Neural crest cell (in vitro differentiated cells): Measurements from ENCODE around the gene METTL17. TPM values are rescaled to one million over a fixed set of nuclear protein-coding genes. Genes with fewer than 3 reads are reported as not detected.

Experiments used
- DNase-seq: peaks from one replicate; pipeline ENCODE4 v3.0.0; 2021; ENCODE audit warnings: low read depth, mixed read lengths, low spot score
- H3K27ac Mint-ChIP-seq: one replicate; pipeline ENCODE4 v1.8.0; 2021; ENCODE audit warnings: mild to moderate bottlenecking, mixed read lengths; ENCODE audit not compliant: unreplicated experiment
- H3K27me3 Mint-ChIP-seq: 2 replicates; pipeline ENCODE4 v1.8.0; 2021; ENCODE audit warnings: low read depth, mild to moderate bottlenecking, mixed read lengths
- H3K36me3 Mint-ChIP-seq: 2 replicates; pipeline ENCODE4 v1.8.0; 2021; ENCODE audit warnings: low read depth, mild to moderate bottlenecking, mixed read lengths
- H3K4me1 Mint-ChIP-seq: 2 replicates; pipeline ENCODE4 v1.8.0; 2021; ENCODE audit warnings: mixed read lengths
- H3K4me3 Mint-ChIP-seq: one replicate; pipeline ENCODE4 v1.8.0; 2021; ENCODE audit warnings: mild to moderate bottlenecking, mixed read lengths
- H3K9me3 Mint-ChIP-seq: 2 replicates; pipeline ENCODE4 v1.8.0; 2021; ENCODE audit warnings: mixed read lengths
- CTCF ChIP-seq: fragments of 200-600 bp; sonication (generic); conservative IDR thresholded peaks from 2 replicates; pipeline ENCODE4 v1.5.0; 2021; ENCODE audit warnings: antibody characterized with exemption, mild to moderate bottlenecking
- total RNA-seq: library from RNA; stranded (reverse); gene quantifications from 2 replicates; pipeline ENCODE4 v1.2.1, GENCODE V29; 2021

METTL17 gene
- total RNA-seq, 1 donor from 2014 or later: 86.5 TPM

GRCh38 chr14:21011136-21011535, 21.4 kb downstream of the METTL17 start:
- no peak for DNase-seq
- H3K4me3 Mint-ChIP-seq: no peak overlapping the region

GRCh38 chr14:21014761-21015190, 25.0 kb downstream of the METTL17 start:
- Mint-ChIP-seq H3K36me3 (no peaks in the 10 kb centered on the region), H3K27ac (no peak overlapping the region), H3K4me3 (no peak overlapping the region), H3K9me3 (no peaks in the 10 kb centered on the region), H3K4me1 (peaks cover 6% of the 10 kb centered on the region), H3K27me3 (peaks cover 25% of the 10 kb centered on the region)
- peak; percentile 94 for TF ChIP-seq CTCF
- peak; percentile 96 for DNase-seq

More at GRCh38 chr14:21011136-21011535, 21.4 kb downstream of the METTL17 start:
- Mint-ChIP-seq H3K36me3 (no peaks in the 10 kb centered on the region), H3K4me1 (peaks cover 13% of the 10 kb centered on the region), H3K27ac (no peak overlapping the region), H3K9me3 (no peaks in the 10 kb centered on the region), H3K27me3 (peaks cover 25% of the 10 kb centered on the region)
- no peak for TF ChIP-seq CTCF

DNA sequence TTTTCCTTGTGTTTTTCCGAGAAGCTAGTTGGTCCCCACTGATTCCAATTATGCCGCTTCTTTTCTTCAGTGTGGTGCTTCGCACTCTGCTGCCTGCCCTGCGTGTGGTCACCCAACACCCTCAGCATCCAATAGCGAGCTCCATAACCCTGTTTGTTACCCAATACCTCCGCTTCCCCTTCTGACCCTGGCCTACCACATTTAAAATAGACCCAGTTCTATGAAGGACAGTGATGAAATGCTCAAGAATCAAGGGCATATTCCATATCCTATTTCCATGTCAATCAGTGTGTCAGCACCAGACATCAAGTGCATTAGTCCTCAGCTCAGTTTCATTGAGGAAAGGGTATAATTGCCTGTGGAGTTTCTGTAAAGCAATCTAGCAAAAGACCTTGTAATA, 25.5 kb downstream of the METTL17 start:
- no peak for TF ChIP-seq CTCF
- Mint-ChIP-seq H3K27me3 (peaks cover 25% of the 10 kb centered on the region), H3K27ac (no peak overlapping the region), H3K4me3 (no peak overlapping the region), H3K36me3 (no peaks in the 10 kb centered on the region), H3K9me3 (no peaks in the 10 kb centered on the region), H3K4me1 (peaks cover 6% of the 10 kb centered on the region)
- no peak for DNase-seq

DNA sequence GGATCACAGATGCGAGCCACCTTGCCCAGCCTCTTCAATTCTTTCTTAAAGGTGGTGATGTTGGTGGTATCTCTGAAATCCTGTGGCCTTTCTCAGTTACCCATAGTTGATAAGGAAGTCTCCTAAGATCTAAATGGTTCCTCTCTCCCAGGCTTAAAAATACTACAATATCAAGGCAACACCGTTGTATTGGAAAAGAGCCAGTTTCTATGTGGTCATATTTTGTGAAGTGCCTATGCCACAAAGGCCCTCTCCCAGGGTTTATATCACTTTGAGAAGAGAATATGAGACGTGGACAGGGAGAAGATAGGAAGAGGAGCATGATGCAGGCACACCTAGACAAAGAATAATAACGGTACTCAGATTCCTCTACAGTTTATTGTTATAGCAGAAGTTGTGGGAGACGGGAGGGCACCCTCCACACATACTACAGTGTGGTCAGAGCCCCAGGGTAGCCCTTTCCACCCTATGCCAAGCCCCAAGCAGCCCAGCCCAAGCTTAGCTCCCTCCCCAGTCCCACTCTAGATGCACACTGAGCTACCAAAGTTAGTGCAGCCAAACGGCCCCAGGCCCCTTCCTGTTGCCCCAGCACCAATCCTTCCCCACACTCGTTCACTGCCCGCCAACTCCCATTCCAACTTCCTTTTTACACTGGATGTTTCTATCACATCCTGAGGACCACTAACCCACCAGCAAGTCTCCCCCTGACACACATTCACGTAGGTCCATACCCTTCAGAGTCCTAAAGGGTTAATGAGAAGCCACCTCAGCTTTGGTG, 26.8 kb downstream of the METTL17 start:
- Mint-ChIP-seq H3K4me3 (no peak overlapping the region), H3K9me3 (no peaks in the 10 kb centered on the region), H3K27ac (no peak overlapping the region), H3K36me3 (no peaks in the 10 kb centered on the region), H3K27me3 (peaks cover 20% of the 10 kb centered on the region), H3K4me1 (peaks cover 6% of the 10 kb centered on the region)
- TF ChIP-seq CTCF: no peak
- DNase-seq: no peak

DNA sequence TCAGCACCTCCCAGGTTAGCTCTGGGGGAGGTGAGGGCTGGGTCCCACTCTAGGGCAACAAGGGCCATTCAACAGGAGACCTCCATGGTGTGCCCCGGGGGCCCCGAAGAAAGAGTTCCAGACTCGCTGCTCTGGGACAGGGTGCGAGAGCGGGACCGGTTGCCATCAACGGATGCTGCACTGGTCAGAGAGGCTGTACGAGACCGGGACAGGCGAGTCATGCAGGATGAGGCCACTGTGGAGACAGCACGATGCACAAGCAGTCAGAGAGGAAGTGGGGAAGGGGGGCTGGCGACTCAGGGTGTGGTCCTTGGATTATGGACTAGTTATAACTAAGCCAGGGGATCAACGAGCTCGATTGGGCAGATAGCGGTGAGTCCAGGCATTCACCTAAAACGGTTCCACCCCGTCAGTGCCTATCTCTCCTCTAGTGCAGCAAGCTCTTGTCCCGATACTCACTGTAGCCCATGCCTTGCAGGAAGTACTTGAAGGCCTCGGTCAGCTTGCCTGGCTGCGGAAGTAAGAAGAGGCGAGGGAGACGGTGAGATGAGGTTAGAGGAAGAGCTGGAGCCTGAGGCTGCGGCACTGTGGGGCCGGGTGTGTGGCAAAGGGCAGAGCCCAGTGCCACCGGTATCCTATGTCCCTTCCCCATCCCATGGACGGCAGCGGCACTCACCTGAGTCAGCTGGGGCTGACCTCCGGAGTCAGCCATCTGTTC, 27.9 kb downstream of the METTL17 start:
- H3K36me3 Mint-ChIP-seq: no peaks in the 10 kb centered on the region
- no peak overlapping the region for H3K27ac Mint-ChIP-seq

More for the DNA sequence above, 27.9 kb downstream of the METTL17 start:
- DNase-seq: no peak
- TF ChIP-seq CTCF: no peak
- Mint-ChIP-seq H3K4me3 (no peak overlapping the region), H3K27me3 (peaks cover 20% of the 10 kb centered on the region), H3K9me3 (no peaks in the 10 kb centered on the region), H3K4me1 (peaks cover 7% of the 10 kb centered on the region)
